ENCODE data around the gene BMP7.

Gene BMP7

GRCh38 chr20:57210911-57211280, 55.5 kb downstream of the BMP7 start:
- no peaks in the 10 kb centered on the region for H3K4me1 ChIP-seq (ENCODE audit: control insufficient read depth in 1 of 2, insufficient read depth in 1 of 2, low read depth in 1 of 2, low read length in 1 of 2)
- no peak overlapping the region for H3K27ac ChIP-seq
- H3K36me3 ChIP-seq = no peaks in the 10 kb centered on the region
- H3K4me3 ChIP-seq (ENCODE audit: low read depth in 1 of 2, low read length in 1 of 2) = no peak overlapping the region
- no peaks in the 10 kb centered on the region for H3K9me3 ChIP-seq
- H3K27me3 ChIP-seq = peaks cover 31% of the 10 kb centered on the region
- TF ChIP-seq CTCF (IDR thresholded peaks at IDR 0.05) = no peak

- no peak for TF ChIP-seq CTCF (IDR thresholded peaks at IDR 0.05)
- Histone ChIP-seq H3K27ac (no peak overlapping the region), H3K36me3 (no peaks in the 10 kb centered on the region), H3K4me1 (ENCODE audit: control insufficient read depth in 1 of 2, insufficient read depth in 1 of 2, low read depth in 1 of 2, low read length in 1 of 2) (no peaks in the 10 kb centered on the region), H3K9me3 (no peaks in the 10 kb centered on the region), H3K27me3 (peaks cover 31% of the 10 kb centered on the region), H3K4me3 (ENCODE audit: low read depth in 1 of 2, low read length in 1 of 2) (no peak overlapping the region)
Measured at GRCh38 chr20:57210054-57210910, 56.2 kb downstream of the BMP7 start.

DNA sequence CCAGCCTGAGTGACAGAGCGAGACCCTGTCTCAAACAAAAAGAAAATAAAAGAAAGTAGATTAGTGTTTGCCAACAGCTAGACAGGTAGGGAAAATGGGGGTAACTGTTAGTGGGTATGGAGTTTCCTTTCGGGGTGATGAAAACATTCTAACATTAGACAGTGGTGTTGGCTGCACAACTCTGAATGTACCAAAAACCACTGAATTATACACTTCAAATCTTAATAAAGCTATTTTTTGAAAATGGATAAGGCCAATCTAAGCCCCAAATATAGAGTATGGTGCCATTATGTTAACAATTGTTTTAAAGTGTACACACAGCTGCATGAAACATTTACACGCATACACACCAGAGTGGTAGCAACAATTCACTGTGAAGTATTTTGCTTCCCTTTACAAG, 57.0 kb downstream of the BMP7 start:
- Histone ChIP-seq H3K4me1 (ENCODE audit: control insufficient read depth in 1 of 2, insufficient read depth in 1 of 2, low read depth in 1 of 2, low read length in 1 of 2) (no peaks in the 10 kb centered on the region), H3K27ac (no peak overlapping the region), H3K27me3 (peaks cover 30% of the 10 kb centered on the region), H3K4me3 (ENCODE audit: low read depth in 1 of 2, low read length in 1 of 2) (no peak overlapping the region), H3K36me3 (no peaks in the 10 kb centered on the region), H3K9me3 (no peaks in the 10 kb centered on the region)
- TF ChIP-seq CTCF (IDR thresholded peaks at IDR 0.05) = no peak

GRCh38 chr20:57208198-57208597, 58.2 kb downstream of the BMP7 start:
- H3K36me3 ChIP-seq = no peaks in the 10 kb centered on the region
- no peaks in the 10 kb centered on the region for H3K9me3 ChIP-seq
- no peaks in the 10 kb centered on the region for H3K4me1 ChIP-seq (ENCODE audit: control insufficient read depth in 1 of 2, insufficient read depth in 1 of 2, low read depth in 1 of 2, low read length in 1 of 2)
- TF ChIP-seq CTCF (IDR thresholded peaks at IDR 0.05) = no peak
- no peak overlapping the region for H3K4me3 ChIP-seq (ENCODE audit: low read depth in 1 of 2, low read length in 1 of 2)
- peaks cover 18% of the 10 kb centered on the region for H3K27me3 ChIP-seq
- H3K27ac ChIP-seq = no peak overlapping the region

GRCh38 chr20:57207251-57207650, 59.2 kb downstream of the BMP7 start:
- Histone ChIP-seq H3K36me3 (no peaks in the 10 kb centered on the region), H3K27me3 (peaks cover 9% of the 10 kb centered on the region), H3K27ac (no peak overlapping the region), H3K4me1 (ENCODE audit: control insufficient read depth in 1 of 2, insufficient read depth in 1 of 2, low read depth in 1 of 2, low read length in 1 of 2) (no peaks in the 10 kb centered on the region), H3K9me3 (no peaks in the 10 kb centered on the region), H3K4me3 (ENCODE audit: low read depth in 1 of 2, low read length in 1 of 2) (no peak overlapping the region)
- TF ChIP-seq CTCF (IDR thresholded peaks at IDR 0.05) = no peak

Data from neutrophil (primary cell).